ENCODE data around the gene CEACAM18.

GRCh38 chr19:51505904-51506303 lies 27.6 kb downstream of the CEACAM18 start:
- TF ChIP-seq CTCF (IDR thresholded peaks at IDR 0.05; ENCODE audit: control extremely low read depth in 1 of 3, insufficient read depth in 1 of 3, low read depth in 1 of 3, low read length in 3 of 3) (no peak), POLR2A (IDR thresholded peaks at IDR 0.05; ENCODE audit: control extremely low read depth in 1 of 2, low read depth in 2 of 2, low read length in 2 of 2) (no peak), MAX (IDR thresholded peaks at IDR 0.05) (no peak), SRF (IDR thresholded peaks at IDR 0.05; ENCODE audit: low read depth, low read length) (no peak), ATF3 (IDR thresholded peaks at IDR 0.05; ENCODE audit: insufficient read depth, low read depth, low read length) (no peak), EZH2 (IDR thresholded peaks at IDR 0.05; ENCODE audit: low read depth, low read length, severe bottlenecking) (no peak), EP300 (IDR thresholded peaks at IDR 0.05; ENCODE audit: borderline replicate concordance in 1 of 2, low read depth in 2 of 2, low read length in 2 of 2) (no peak), POLR2AphosphoS5 (IDR thresholded peaks at IDR 0.05; ENCODE audit: low read depth, low read length) (no peak), GABPA (IDR thresholded peaks at IDR 0.05; ENCODE audit: borderline replicate concordance, insufficient read depth, low read length) (no peak), SIN3A (conservative IDR thresholded peaks at IDR 0.05 in 1 of 2, IDR thresholded peaks at IDR 0.05 in 1 of 2; ENCODE audit: low read depth in 1 of 2, low read length in 2 of 2) (no peak), SUZ12 (IDR thresholded peaks at IDR 0.05; ENCODE audit: low read length) (no peak), FOSL1 (IDR thresholded peaks at IDR 0.05; ENCODE audit: insufficient read depth, low read depth, low read length) (no peak)

Data from H1 (cell line).